Activated CD8-positive, alpha-beta memory T cell treated with anti-CD3 and anti-CD28 coated beads for 48 hours (primary cell): ENCODE results near the gene PPRC1.

ENCODE experiments used
- DNase-seq, 3 experiments: peaks; one replicate each; pipeline ENCODE4 v3.0.0-alpha.2; 2020; ENCODE audit warnings: low read depth in 2 of 3, low spot score in 2 of 3

Gene PPRC1

GRCh38 chr10:102141583-102142107, 8.8 kb downstream of the PPRC1 start:
- no peak for DNase-seq

GRCh38 chr10:102146971-102147428, 14.2 kb downstream of the PPRC1 start:
- DNase-seq: no peak

- DNase-seq: no peak
These were observed 14.7 kb downstream of the PPRC1 start for GRCh38 chr10:102147561-102147960.

- no peak for DNase-seq
These were observed 15.4 kb downstream of the PPRC1 start for GRCh38 chr10:102148275-102148674.

- DNase-seq: no peak
These were observed 18.3 kb downstream of the PPRC1 start for GRCh38 chr10:102150970-102151773.

DNA sequence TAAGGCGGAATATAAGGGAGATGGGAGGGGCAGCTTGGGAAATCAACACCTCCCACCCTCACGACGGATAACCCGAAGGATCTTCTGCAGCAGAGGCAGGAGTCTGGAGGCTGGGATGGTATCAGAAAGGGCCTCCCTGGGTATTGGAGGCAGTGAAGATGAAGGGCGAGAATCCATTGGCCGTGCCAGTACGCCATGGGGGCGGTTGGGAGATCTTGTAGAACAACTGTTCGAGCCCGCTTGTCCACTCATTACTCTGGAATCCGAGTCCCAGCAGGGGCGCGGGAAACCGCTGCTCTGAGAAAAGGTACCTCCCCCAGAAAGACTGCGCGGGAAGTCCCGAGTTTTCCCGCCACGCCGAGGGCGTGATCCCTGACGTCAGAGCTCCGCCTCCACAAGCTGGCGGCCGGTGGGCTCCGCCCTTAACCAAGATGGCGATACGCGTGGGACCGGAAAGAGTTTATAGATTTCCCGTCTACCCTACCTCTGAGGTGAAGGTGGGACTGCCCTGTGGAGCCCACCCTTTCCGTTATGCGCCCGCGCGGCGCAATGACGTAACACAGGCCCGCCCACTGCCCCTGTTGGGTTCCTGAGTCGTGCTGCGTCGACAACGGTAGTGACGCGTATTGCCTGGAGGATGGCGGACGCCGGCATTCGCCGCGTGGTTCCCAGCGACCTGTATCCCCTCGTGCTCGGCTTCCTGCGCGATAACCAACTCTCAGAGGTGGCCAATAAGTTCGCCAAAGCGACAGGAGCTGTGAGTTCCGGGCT, 19.1 kb downstream of the PPRC1 start, which contains the start of gene NOLC1:
Gene NOLC1, plus strand, starts transcription at position 616 of the 771 bp plus-strand sequence. Its CDS starts 22 bp downstream, at position 638.
- DNase-seq: peak; percentile 99 to 100 (median 100)

- peak in 1 of 3 experiments; percentile 43 for DNase-seq
These were observed 19.7 kb downstream of the PPRC1 start for GRCh38 chr10:102152545-102152890.

DNA sequence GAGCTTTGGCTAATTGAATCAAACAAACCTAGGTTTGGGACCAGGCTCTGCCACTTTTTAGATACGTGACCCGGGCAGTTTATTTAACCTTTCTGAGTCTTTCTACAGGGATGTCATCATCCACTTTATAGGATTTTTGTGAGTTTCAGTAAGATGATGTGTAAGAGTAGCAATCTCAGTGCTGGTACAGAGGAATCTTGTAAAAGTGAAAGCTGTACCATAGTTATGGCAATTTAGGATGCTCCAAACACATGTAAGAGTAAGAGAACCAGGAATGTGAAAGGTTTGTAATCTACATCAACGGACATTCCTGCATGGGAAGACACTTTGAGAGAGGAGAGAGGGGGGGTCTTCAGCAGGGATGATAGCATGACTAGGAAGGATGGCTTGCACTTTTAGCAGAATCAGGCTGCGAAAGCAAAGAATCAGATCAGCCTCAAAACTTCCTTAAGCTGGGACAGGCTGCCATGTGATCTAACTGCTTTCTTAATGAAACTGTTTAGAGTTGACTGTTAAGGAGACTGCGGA, 20.3 kb downstream of the PPRC1 start:
- DNase-seq: no peak

GRCh38 chr10:102154466-102155116, 21.8 kb downstream of the PPRC1 start:
- DNase-seq: no peak

GRCh38 chr10:102157224-102157623, 24.4 kb downstream of the PPRC1 start:
- no peak for DNase-seq

GRCh38 chr10:102159051-102159597, 26.3 kb downstream of the PPRC1 start:
- no peak for DNase-seq

DNA sequence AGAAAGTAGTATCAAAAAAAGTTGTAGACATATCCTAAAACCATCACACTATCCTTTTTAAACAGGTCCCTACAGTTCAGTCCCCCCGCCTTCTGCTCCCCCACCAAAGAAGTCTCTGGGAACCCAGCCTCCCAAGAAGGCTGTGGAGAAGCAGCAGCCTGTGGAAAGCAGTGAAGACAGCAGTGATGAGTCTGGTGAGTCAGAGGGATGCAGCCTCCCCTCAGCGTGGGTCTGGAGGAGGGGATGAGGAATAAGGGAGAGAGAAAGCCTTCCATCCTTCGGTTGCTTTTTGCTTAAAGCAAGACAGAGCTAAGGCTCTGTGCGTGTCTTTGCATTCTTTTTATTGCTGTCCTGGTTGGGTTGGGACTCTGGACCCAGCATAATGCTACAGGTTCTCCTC, 27.0 kb downstream of the PPRC1 start:
- no peak for DNase-seq

DNA sequence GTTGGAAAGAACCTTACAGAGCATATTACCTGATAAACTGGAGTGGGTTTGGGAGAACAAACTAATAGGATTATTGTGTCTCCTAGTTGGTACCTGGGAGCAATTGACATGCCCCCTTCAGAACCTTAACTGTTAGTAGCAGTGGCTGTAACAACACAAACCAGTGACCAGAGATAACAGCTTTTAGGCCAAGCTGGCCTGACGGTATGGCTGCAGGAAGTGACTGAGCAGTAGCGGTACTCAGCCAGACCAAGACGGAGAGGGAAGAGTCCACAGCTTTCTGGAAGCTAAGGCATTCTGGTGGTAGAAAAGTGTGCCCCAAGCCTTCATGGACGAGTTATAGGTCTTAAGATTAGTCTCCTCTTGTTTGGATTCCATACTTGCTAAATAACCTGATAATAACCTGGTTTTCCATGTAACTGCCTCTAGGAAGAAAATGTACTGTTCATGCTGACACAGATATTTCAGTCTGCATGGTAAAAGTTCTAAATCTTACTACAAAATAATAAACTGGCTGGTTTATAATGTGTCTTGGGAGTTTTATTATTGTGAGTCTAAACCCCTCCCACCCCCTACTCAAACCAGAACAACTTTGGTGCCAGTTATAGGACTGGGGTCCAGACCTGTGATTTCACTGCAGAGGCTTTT, 30.6 kb downstream of the PPRC1 start:
- DNase-seq: no peak

GRCh38 chr10:102167861-102168260, 35.0 kb downstream of the PPRC1 start:
- no peak for DNase-seq

GRCh38 chr10:102170602-102171001, 37.8 kb downstream of the PPRC1 start:
- no peak for DNase-seq

DNA sequence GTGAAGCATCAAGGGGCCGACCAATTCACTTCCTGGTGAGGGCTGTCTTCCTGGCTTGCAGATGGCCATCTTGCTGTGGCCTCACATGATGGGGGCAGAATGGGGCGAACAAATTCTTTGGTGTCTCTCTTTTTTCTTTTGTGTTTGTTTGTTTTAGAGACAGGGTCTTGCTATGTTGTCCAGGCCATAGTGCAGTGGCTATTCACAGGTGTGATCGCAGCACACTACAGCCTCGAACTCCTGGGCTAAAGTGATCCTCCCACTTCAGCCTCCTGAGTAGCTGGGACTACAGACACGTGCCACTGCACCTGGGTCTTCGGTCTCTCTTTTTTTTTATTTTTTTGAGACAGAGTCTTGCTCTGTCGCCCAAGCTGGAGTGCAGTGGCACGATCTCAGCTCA, 39.4 kb downstream of the PPRC1 start:
- no peak for DNase-seq

DNA sequence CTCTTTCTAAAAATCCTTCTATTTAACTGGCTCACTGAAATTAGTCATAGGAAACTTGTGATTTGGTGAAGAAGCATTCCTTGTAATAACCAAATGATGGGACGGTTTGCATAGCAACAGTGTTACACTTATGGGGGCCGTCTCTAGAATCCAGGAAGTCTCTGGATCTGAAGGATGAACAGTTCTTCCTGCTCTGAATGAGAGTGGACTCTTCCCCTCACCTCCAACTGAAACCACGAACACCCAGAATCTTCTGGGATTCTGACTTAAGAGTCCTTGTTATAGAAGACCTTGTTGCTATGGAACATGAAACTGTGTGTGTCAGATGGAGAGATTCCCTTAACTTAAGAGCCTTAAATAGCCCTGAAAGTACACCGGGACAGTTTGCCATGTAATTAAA, 42.6 kb downstream of the PPRC1 start:
- DNase-seq: no peak

DNA sequence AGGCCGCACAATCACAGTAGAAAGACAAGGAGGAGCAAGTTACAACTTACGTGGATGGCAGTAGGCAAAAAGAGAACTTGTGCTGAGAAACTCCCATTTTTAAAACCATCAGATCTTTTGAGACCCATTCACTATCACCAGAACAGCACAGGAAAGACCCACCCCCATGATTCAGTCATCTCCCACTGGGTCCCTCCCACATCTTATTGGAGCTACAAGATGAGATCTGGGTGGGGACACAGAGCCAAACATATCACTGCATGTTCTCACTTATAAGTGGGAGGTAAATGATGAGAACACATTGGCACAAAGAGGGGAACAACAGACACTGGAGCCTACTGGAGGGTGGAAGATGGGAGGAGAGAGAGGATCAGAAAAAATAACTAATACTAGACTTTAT, 51.8 kb downstream of the PPRC1 start:
- DNase-seq: no peak

GRCh38 chr10:102185272-102185671, 52.4 kb downstream of the PPRC1 start:
- DNase-seq: no peak

- no peak for DNase-seq
These were observed 53.1 kb downstream of the PPRC1 start for GRCh38 chr10:102185811-102186527.
